Suppressor macrophage (primary cell): ENCODE data around the gene KLF4.
A peak's percentile ranks its signal among the peaks of the same experiment; 100 is the strongest.
"Not testable (repeated sequence)": the region's sequence is repeated elsewhere in the genome, so short reads cannot be mapped to it uniquely, and the experiment has no call there.

Experiments used
- DNase-seq, 4 experiments: peaks; one replicate each; pipeline ENCODE4 v3.0.0-alpha.2; 2020 to 2022
- total RNA-seq, 17 experiments: gene quantifications; one replicate each; lab custom pipeline; 2026; ENCODE audit warnings: mixed read lengths in 6 of 17, inconsistent platforms in 3 of 17; lab: John Stamatoyannopoulos, UW

The KLF4 gene
- total RNA-seq, result 3.8 to 148 (median 33.5) reads per million in 17 experiments

DNA sequence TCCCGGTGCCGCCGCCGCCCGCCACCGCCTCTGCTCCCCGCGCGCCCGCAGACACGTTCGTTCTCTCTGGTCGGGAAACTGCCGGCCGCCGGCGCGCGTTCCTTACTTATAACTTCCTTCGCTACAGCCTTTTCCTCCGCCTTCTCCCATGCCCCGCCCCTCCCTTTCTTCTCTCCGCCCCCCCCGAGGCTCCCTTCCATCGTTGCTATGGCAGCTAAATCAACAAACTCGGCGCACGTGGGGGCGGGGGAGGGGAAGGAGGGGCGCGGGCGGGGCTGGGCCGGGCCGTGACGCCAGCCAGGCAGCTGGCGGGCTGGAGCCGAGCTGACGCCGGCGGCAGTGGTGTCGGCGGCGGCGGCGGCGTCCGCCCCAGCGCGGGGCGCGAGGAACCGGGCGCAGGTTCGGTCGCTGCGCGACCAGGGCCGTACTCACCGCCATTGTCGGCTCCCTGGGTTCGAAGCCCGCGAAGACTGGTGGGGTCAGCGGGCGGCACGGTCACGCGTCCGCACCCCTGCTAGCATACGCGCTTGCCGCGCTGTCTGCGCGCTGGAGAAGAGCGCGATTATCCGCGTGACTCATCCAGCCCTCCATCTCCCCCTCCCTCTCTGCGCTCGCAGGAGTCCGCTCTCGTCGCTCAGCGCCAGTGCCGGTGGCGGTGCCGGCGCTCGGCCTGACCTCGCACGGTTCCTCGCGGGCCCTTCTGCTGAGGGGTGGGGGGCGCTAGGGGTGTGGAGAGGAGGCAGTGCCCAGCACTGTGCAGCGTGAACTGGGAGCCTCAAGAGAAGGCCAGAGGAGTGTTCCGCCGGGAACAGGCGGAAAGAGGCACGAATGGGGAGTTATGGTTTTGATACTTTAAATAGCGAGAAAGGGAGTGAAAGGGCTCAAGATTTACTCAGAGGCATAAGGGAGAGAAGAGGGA, at the start of gene KLF4:
Gene KLF4 (minus strand): TSS at position 83 of the 919 bp plus-strand sequence. CDS start 597 bp downstream, outside the sequence.
- peak; percentile 94 to 99 (median 96) for DNase-seq

DNA sequence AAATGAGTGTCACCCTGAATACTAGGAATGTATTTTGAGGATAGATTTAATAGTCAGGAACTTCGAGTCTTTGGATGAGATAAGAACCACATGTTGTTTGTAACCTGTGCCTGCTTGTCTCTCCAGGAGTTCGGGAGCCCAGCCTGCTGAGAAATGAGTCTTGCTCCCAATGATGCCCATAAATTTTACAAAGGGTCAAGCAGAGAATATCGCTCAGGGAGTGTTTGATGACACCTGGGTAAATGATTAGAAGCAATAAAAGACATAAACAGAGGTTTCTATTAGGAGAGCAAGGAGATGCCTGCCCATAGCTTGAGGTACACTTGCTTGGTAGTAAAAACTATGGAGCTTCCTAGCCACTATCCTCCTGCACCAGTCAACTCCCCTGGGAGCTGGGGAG, 46.9 kb upstream of the KLF4 start:
- DNase-seq, result no peak

DNA sequence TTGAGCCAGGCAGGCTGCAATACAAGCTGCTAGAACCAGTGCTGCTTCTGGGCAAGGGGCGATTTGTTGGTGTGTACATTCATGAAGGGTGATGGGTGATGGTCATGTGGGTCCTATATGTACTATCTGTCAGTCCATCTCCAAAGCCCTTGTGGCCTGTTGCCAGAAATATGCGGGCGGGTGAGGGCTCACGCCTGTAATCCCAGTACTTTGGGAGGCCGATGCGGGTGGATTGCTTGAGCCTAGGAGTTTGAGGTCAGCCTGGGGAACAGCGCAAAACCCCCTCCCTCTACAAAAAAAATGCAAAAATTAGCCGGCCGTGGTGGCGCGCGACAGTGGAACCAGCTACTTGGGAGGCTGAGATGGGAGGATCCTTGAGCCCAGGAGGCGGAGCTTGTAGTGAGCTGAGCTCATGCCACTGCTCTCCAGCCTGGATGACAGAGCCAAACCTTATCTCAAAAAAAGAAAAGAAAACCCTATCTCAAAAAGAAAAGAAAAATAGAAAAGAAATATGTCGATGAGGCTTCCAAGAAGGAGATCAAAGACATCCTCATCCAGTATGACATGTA, 45.0 kb upstream of the KLF4 start:
- DNase-seq, result no peak

DNA sequence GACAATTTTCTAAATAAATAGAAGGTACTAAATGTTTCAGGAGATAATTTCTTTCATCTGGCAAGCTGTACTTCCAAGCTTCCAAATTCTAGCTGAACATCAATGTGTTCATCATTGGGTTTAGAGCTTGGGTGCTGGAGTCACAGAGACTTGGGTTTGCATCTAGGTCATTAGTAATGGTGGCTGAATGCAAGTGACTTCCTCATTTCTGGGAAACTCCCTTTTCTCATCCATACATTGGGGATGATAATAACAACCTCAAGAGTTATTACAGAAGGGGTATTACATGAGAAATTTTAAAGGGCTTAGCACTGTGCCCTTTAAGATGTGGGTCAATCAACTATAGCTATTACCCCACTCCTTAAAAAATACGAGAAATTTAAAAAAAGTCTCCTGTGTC, 41.1 kb upstream of the KLF4 start:
- peak; percentile 25 to 70 (median 54) for DNase-seq

DNA sequence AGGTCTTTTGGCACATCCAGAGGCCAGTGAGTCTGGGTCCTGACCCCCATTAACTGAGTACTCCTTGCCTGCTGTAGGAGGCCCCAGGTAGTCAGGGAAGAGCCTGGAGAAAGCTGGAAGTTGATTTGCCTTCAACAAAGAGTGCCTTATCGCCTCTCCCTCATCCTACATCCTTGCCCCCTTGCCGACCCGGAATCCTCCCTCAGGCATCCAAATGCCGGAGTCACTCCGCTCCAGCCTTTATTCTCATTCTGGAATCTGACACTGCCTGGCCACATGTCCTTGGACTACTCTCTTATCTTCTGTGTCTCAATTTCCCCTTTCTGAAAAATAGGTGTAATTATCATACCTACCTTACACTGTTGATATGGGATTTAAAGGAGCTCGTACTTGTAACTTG, 39.1 kb upstream of the KLF4 start:
- DNase-seq, result no peak

DNA sequence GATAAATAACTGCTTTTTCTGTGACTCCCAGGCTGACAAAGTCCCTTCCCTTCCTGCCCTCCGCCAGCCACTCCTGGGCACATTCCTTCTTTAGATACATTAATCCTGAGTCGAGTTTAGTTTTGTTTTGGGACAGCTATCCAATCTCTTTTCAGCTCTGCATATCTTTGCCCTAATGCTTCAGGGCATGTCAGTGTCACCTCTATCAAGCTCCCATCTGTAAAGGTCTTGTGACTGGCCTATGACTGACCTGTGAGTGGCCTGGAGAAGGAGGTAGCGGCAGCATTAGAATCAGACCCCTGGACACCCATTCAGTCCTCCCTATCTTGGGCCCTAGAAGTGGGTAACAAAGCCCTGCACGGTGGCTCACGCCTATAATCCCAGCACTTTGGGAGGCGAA, 34.0 kb upstream of the KLF4 start:
- DNase-seq, result no peak

DNA sequence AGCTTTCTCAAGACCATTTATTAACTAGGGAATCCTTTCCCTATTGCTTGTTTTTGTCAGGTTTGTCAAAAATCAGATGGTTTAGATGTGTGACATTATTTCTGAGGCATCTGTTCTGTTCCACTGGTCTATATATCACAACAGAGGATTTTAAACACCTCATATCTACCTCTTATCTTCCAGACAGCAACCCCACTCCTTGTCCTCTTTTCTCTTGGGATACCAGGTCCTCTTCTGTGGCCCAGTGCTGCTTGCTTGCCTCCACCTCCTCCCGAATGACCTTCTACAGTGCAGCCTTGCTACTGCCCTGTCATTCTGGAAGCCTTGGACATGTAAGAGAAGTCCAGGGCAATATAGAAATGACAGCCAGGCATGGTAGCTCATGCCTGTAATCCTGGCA, 30.6 kb upstream of the KLF4 start:
- no peak for DNase-seq

DNA sequence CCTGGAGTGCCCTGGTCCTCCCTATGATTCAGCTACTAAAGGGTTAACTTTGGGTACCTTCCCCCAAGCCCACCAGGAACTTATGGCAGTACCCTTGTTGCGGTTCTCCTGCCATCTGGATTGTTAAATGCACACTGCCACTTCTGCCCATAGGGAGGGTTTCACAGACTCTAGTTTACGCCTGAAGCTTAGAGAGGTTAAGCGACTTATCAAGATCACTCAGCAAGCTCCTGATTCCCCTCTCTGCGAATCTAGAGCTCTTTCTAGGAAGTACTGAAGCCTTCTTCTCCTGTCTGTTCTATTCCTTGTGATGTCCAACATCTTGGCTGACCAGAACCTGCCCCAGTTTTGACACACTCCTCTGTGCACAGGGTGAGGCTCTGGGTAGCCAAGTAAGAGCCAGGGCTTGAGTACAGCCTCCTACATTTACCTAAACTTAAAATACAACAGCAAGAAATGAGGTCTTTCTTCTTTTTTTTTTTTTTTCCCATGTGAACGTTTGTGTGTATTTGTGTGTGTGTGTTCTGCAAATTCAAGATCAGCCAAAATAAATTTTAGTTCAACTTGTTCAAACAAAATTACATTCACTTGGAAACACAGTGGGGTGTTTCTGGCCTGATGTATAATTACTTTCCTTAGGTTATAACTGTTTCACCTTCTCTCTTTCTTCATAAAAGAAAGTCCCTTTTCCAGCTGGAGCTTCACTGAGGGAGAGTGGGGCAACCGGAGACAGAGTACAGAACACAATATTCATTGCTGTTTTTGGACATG, 28.7 kb upstream of the KLF4 start:
- no peak for DNase-seq

DNA sequence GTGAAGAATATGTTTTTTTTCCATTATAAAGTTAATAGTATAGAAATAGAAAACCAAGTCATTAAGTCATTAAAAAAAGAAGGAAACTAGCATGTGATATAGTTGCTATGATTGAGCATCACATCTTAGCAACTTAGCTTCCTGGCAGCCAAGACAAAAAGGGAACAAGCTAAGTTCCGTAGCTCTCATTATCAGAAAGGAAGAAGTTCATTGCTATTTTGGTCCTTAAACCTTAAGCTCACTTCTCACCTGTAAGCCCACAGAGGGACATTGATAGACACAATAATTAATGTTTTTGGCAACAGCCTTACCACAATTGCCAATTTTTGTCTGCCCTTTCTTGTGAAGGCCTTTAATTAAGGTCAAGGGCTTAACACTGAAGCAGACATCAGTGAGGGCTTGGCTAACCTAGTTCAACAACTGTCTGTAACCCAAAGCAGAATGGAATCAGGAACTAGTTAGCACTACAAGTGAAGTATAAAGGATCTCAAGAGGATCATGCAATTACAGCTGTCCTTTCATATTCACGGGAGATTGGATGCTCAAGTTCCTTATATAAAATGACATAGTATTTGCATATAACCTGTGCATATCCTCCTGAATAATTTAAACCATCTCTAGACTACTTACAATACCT, 24.0 kb upstream of the KLF4 start:
- peak; percentile 36 to 84 (median 75) for DNase-seq

DNA sequence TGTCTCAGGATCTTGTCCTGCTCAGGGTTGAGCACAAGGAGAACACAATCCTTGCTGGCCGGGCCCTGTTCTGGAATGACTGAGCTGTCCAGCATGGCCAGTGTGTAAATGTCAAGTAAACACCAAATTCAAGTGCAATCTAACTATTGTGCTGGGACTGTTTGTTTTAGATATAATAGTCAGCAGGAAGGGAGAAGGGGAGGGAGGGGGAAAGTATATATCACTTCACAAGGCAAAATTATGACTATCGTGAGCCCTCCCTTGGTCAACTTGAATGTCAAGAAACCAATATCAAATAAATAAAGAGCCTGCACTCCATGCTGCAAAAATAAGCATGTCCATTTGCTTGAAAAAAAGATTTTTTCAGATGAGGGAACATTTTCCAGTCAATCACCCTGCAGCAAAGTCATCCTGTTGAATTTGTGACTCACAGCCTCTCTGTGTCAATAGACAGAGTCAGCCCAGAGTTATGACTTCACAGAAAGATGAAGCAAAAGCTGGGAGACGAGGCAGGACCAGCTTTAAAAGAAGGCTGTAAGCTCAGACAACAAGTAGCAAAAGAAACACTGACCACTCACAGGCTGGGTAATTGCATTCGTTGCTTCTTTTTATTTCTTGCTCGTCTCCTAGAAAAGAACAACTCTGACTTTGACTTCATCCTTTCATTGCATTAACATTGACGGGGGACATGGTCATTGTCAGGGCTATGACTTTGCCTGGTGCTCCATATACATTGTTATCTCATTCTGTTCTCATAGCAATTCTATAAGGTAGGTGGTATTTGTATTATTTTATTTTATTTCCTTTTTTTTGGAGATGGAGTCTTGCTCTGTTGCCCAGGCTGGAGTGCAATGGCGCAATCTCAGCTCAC, 15.3 kb upstream of the KLF4 start:
- DNase-seq, result peak; percentile 51 to 79 (median 62)

DNA sequence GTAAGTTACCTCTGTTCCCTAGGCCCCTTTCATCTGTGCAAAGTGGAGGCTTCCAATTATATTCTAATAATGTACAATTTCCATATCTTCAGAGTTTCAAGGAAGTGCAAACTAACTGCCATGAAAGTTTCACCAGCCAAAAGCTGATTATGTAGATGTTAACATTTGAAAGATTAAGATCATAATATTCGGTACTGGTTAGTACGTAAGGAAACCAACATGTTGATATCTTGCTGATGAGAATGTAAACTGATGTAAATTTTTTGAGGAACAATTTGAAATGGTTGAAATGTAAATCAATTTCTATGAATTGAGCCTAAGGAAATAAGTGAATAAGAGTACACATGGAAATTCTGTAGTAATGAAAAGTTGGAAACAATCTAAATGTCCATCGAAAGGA, 12.9 kb upstream of the KLF4 start:
- no peak for DNase-seq

DNA sequence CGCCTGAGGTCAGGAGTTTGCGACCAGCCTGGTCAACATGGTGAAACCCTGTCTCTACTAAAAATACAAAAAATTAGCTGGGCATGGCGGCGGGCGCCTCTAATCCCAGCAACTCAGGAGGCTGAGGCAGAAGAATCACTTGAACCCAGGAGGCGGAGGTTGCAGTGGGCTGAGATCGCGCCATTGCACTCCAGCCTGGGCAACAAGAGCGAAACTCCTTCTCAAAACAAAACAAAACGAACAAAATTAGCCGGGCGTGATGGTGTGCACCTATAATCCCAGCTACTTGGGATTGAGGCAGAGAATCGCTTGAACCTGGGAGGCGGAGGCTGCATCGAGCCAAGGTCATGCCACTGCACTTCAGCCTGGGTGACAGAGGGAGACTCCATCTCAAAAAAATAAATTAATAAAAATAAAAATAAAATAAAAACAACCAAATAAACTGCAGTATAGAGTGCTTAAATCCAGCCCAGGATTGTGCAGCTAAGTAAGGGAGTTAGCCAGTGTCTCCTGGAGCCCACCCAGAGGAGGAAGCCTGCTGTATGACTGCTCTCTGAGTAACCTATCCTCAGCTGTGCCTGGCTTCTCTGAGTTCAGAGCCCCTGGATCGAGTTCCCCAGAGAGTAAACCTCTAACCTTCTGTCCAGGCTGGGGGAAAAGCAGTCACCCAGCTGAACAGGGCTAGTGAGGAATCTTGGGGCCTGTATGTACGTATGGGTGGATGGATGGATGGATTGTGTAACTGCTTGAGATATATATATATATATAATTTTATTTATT, 11.0 kb upstream of the KLF4 start:
- not testable (repeated sequence) for DNase-seq

DNA sequence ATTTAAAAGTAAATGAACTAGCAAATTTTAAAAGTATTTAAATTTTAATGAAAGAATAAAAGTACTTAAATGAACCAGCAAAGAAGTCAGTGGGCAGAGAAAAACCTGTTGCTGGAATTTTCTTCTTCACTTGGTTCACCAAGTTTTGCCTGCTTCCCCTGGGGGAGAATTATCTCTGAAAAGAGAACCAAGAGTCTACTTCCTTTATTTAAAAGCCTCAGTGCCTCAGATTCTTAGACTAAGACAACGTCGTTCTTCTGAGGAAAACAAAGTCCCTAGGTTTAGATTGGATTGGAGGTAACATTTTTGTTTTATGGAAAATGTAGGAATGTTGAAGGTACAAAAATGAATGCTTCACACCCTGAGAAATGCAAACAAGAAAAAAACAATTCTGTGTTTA, 7.4 kb upstream of the KLF4 start:
- DNase-seq, result peak; percentile 24 to 67 (median 41)

DNA sequence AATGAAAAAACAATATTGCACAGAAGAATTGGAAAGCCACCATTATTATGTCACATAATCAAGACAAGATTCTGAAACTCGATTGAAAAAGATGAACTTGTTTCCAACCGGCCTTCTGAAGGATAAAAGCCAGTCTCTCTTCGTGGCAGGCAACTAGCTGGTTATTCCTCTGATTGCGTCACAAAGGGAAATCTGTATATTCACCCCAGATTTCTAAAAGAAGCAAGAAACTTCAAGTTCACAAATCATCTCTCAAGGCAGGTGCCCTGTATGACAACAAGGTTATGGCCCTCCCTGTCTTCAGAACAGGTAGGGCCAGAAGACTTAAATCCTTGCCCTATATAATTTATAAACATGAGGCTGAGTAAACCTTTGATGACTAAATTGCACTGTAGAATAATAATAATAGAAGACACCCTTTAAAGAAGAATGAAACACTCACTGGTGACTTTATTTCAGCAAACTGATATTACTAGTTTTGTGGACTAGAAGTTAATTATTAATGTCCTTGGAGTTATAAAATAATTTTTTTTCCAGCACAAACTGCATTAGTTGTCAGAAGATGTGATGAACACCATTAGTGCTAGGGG, 2.9 kb upstream of the KLF4 start:
- DNase-seq, result peak in 2 of 4 experiments; percentile 21 to 34

DNA sequence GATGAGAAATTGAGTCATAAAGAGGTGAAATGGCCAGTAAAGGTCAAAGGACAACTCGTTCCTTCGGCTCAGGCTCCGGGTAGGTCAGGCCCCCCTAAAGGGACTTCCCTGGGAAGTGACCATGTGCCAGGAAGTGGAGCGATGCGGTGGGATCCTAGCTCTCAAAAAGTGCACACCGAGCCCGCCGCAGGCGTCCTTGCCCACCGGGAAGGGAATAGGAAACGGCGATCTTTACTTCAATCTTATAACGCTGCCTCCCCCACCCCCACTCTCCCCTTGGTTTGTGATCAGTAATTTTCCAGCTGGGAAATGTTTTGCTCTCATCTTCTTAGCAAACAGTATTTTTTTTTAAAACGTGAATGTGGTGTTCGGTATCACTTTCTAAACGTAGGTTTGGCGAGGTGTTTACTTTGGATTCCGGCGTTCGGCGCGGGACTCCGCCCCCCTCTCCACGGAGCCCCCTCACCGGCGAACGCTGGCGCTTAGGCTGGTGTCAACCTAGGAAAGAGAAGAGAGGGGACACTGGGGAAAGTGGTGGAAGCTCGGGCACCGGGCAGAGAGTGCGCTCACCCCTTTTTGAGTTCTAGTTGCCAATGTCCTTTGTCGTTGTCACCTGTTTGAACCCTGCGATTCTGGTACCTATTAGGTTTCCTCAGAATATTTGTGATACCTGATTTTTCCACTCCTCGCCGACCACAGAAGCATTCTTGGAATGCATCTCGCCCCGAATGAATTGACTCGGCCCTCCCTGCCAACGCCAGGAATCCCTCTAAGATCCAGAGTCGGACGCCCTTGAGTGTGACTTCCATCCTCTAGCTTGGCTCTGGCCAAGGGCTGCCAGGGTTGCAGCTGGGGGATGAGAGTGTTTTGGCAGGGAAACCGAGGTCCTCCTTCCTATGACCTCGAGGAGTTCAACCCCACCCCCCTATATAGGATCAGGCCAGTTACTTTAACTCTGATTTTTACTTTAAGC, 1.8 kb upstream of the KLF4 start:
- peak in 2 of 4 experiments; percentile 18 to 27 for DNase-seq

DNA sequence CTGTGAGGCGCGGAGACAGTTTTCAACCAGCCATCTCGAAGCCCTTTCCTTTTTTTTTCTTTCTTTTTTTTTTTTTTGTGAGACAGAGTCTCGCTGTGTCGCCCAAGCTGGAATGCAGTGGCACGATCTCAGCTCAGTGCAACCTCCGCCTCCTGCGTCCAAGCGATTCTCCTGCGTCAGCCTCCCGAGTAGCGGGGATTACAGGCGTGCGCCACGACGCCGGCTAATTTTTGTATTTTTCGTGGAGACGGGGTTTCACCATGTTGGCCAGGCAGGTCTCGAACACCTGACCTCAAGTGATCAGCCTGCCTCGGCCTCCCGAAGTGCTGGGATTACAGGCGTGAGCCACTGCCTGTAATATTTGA, 1.0 kb upstream of the KLF4 start:
- DNase-seq, result peak in 2 of 4 experiments; percentile 28 to 51

DNA sequence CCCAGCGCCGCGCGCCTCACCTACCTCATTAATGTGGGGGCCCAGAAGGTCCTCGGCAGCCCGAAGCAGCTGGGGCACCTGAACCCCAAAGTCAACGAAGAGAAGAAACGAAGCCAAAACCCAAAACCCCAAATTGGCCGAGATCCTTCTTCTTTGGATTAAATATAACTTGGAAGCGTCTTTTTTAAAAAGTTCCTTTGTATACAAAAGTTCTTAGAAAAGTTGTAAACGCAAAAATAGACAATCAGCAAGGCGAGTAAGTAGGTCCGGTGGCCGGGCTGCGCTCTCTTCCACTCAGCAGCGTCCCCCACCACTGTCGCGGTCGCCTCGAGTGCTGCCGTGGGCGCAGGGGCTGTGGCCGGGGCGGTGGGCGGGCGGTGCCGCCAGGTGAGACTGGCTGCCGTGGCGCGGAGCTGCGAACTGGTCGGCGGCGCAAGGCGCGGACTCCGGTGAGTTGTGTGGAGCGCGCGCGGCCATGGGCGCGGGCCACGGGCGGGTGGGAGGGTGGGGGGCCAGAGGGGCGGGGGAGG, 360 bp downstream of the KLF4 start:
- DNase-seq, result peak in 2 of 4 experiments; percentile 38 to 41

DNA sequence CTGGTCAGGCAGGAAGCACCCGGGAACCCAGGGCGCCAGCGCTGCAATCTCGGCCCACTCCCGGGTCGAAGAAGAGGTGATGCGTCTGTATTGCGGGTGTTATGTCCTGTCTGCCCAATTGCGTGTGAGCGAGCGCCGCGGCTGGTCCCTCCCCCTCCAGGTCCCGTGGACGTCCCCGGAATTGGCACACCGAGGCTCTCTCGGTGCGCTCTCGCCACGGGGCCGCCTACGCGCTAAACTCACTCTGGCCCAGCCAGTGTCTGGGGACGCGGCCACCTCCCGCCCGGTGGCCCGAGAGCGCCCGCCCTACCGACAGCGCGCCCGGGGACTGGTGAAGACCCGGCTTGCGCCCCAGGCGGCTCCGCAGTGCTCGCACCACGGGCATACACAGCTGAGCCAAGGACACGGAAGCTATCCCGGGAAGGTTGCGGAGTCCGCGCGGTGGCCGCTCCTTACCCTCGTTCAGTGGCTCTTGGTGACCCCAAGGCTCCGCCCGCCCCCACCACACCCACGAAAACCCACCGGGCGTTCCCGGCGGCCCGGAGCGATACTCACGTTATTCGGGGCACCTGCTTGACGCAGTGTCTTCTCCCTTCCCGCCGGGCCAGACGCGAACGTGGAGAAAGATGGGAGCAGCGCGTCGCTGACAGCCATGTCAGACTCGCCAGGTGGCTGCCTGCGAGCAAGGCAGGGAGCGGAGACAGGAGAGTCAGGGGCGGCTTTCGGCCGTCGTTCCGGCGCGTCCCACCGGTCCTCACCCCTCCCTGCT, 1.0 kb downstream of the KLF4 start:
- DNase-seq, result peak; percentile 78 to 89 (median 86)
